Ovary (tissue), 9 donors: ENCODE measurements around the gene EIF2B2. TPM values are rescaled to one million over a fixed set of nuclear protein-coding genes. Genes with fewer than 3 reads are reported as not detected.

Source experiments
- DNase-seq, 5 donors: peaks; one replicate each; pipeline ENCODE4 v3.0.0-alpha.2; 2019 to 2020
- H3K27ac ChIP-seq, 2 donors: fragments of 200-600 bp; one replicate each; pipeline versions ENCODE4 v1.5.1 to v1.8.0; 2019 to 2022
- H3K27me3 ChIP-seq: fragments of 200-600 bp; one replicate; pipeline ENCODE4 v1.8.0; 2022
- H3K36me3 ChIP-seq: fragments of 200-600 bp; sonication (generic); one replicate; pipeline ENCODE4 v1.5.1; 2019
- H3K4me1 ChIP-seq: one replicate; pipeline ENCODE4 v1.8.1; 2013; ENCODE audit warnings: mild to moderate bottlenecking, moderate library complexity; ENCODE audit not compliant: insufficient read depth
- H3K4me3 ChIP-seq: fragments of 200-600 bp; sonication (generic); one replicate; pipeline ENCODE4 v1.5.1; 2017
- H3K9me3 ChIP-seq, 2 donors: fragments of 200-600 bp in 1 of 2; sonication (generic) in 1 of 2; one replicate each; pipeline versions ENCODE4 v1.5.1 to v1.8.1; 2013 to 2019; ENCODE audit warnings: mild to moderate bottlenecking in 1 of 2, moderate library complexity in 1 of 2
- CTCF ChIP-seq, 3 donors: fragments of 450-650 bp in 2 of 3; fragments of 200-600 bp in 1 of 3; IDR thresholded peaks; one replicate each; pipeline versions ENCODE4 v1.5.1 to v1.8.0; 2016 to 2022; ENCODE audit warnings: antibody characterized with exemption in 3 of 3, mild to moderate bottlenecking in 1 of 3
- EP300 ChIP-seq: sonication (generic); formaldehyde crosslinking; IDR thresholded peaks from one replicate; pipeline ENCODE4 v1.6.1; 2017; ENCODE audit warnings: antibody characterized with exemption
- POLR2A ChIP-seq: fragments of 450-650 bp; IDR thresholded peaks from one replicate; pipeline ENCODE4 v1.6.1; 2017; ENCODE audit warnings: antibody characterized with exemption, mild to moderate bottlenecking, moderate library complexity
- WGBS, 3 donors: extraction: QIAGEN DNeasy Blood & Tissue Kit in 1 of 3; methylation state at CpG; one replicate each; pipeline versions ENCODE4 v1.1.5 to v1.1.7; 2013 to 2017; 5-methylcytosine and 5-hydroxymethylcytosine counted together
- intact Hi-C, 4 donors: fragments of 100-400 bp; cut with DNase I; formaldehyde crosslinking; loops; one replicate each; pipeline versions ENCODE4 v1.11.0 to v1.15.1; 2022 to 2023
- polyA plus RNA-seq, 2 donors: library from polyadenylated mRNA; stranded (reverse); fragments of 200-250 nt in 1 of 2; fragments of 350-450 nt in 1 of 2; fragmentation: Illumina TruSeq in 1 of 2; extraction: RNeasy Lipid Tissue Mini Kit (QIAGEN cat#74804) in 1 of 2; gene quantifications; one replicate each; pipeline ENCODE4 v1.2.3, GENCODE V29; 2013 to 2014
- total RNA-seq, 7 donors: library from RNA; depleted of rRNA in 2 of 7; stranded (reverse); fragments of >200 nt in 2 of 7; fragmentation: NEBNext Ultra II Directional in 3 of 7; extraction: Animal tissue kit (Norgen Biotek cat#: 25700) in 3 of 7; gene quantifications; one replicate each; pipeline versions ENCODE4 v1.1.0 to v1.2.4, GENCODE V29; 2016 to 2023
- donor health status: DM: no; HTN: no; CAD: no; lungs with moderate emphysema.
- donor health status: DM: no; HTN: no; CAD: no.
- donor health status: Bipolar disorder and iron deficiency.
- donor health status: DM: yes; HTN: yes; CAD: no.
- donor health status: DM: no; HTN: no; CAD: no.
- donor health status: DM: yes; HTN: yes; CAD: no.

EIF2B2 gene
- total and polyA plus RNA-seq, 9 donors = 8.8 to 59.9 (median 30.6) TPM

GRCh38 chr14:75018694-75019093 is 16.0 kb downstream of the EIF2B2 start:
- no peak overlapping the region for H3K27ac ChIP-seq
- TF ChIP-seq EP300 (no peak), CTCF (IDR thresholded peaks at IDR 0.05) (no peak), POLR2A (no peak)
- H3K27me3 ChIP-seq = no peaks in the 10 kb centered on the region
- intact Hi-C loops = loop anchor here in 1 of 4 donors (10.0 kb wide), 1 partner anchor 64 kb away; the partner anchor contains the start of gene PGF
- peaks cover 3% of the 10 kb centered on the region for H3K4me1 ChIP-seq
- no peak for DNase-seq
- no peak overlapping the region for H3K4me3 ChIP-seq
- no peaks in the 10 kb centered on the region for H3K9me3 ChIP-seq
- 90 to 95% (median 93%) methylated on average over 3 of the region's 3 CpGs for WGBS, 3 donors
- no peaks in the 10 kb centered on the region for H3K36me3 ChIP-seq

- no peak overlapping the region for H3K4me3 ChIP-seq
- no peak overlapping the region for H3K27ac ChIP-seq
- H3K36me3 ChIP-seq = no peaks in the 10 kb centered on the region
- intact Hi-C loops = no loop called here
- no peaks in the 10 kb centered on the region for H3K4me1 ChIP-seq
- WGBS, 3 donors = 62 to 72% (median 62%) methylated on average over 8 of the region's 8 CpGs
- H3K27me3 ChIP-seq = no peaks in the 10 kb centered on the region
- DNase-seq = no peak
- H3K9me3 ChIP-seq = no peaks in the 10 kb centered on the region
- TF ChIP-seq POLR2A (no peak), EP300 (no peak), CTCF (IDR thresholded peaks at IDR 0.05) (no peak)
Measured at GRCh38 chr14:75022655-75023054, 19.9 kb downstream of the EIF2B2 start.

DNA sequence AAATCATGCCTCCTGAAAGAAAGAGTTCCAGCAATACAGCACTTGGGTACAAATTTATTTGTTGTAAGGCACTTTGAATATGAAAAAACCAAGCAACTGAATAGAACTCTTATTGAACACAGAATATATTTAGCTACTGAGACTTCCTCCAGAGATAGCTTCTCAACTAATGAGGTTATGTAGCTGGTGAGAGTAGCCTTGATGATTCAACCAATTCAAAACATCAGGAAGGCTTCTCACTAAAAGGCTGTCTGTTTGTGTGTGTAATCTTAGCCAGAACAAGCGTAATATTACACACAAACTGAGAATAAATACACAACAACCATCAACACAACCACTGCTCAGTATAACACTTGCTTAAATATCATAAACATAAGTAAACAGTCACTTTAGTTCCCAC is 20.4 kb downstream of the EIF2B2 start:
- no peak for TF ChIP-seq EP300
- TF ChIP-seq CTCF (IDR thresholded peaks at IDR 0.05) = no peak
- H3K36me3 ChIP-seq = no peaks in the 10 kb centered on the region
- no peak overlapping the region for H3K4me3 ChIP-seq
- H3K27ac ChIP-seq = no peak overlapping the region
- H3K9me3 ChIP-seq = no peaks in the 10 kb centered on the region
- H3K4me1 ChIP-seq = no peaks in the 10 kb centered on the region
- intact Hi-C loops = no loop called here
- 74 to 85% (median 83%) methylated on average over 1 of the region's 1 CpG for WGBS, 3 donors
- H3K27me3 ChIP-seq = no peaks in the 10 kb centered on the region
- no peak for DNase-seq

- no peak for DNase-seq
- Histone ChIP-seq H3K27ac (no peak overlapping the region), H3K27me3 (no peaks in the 10 kb centered on the region), H3K4me1 (no peaks in the 10 kb centered on the region), H3K4me3 (no peak overlapping the region), H3K9me3 (no peaks in the 10 kb centered on the region), H3K36me3 (no peaks in the 10 kb centered on the region)
- TF ChIP-seq POLR2A (no peak), CTCF (IDR thresholded peaks at IDR 0.05) (no peak), EP300 (no peak)
- intact Hi-C loops = no loop called here
- WGBS, 3 donors = 82 to 90% (median 85%) methylated on average over 4 of the region's 4 CpGs
Measured at GRCh38 chr14:75025082-75025481, 22.4 kb downstream of the EIF2B2 start.

GRCh38 chr14:75025876-75026275 is 23.2 kb downstream of the EIF2B2 start:
- no peak overlapping the region for H3K4me3 ChIP-seq
- H3K9me3 ChIP-seq = no peaks in the 10 kb centered on the region
- H3K4me1 ChIP-seq = no peaks in the 10 kb centered on the region
- 94 to 98% (median 95%) methylated on average over 2 of the region's 2 CpGs for WGBS, 3 donors
- H3K36me3 ChIP-seq = no peaks in the 10 kb centered on the region
- H3K27me3 ChIP-seq = no peaks in the 10 kb centered on the region
- no peak for TF ChIP-seq CTCF (IDR thresholded peaks at IDR 0.05)
- TF ChIP-seq EP300 = no peak
- no peak for TF ChIP-seq POLR2A
- intact Hi-C loops = no loop called here
- no peak for DNase-seq
- no peak overlapping the region for H3K27ac ChIP-seq
